ENCODE measurements around the gene DAB2IP. TPM values are rescaled to one million over a fixed set of nuclear protein-coding genes. Genes with fewer than 3 reads are reported as not detected.

The DAB2IP gene
- total RNA-seq, 2 experiments from 2014 or later: 0.06 TPM; not detected in 1

GRCh38 chr9:121658166-121658565 is 6.7 kb downstream of the DAB2IP start:
- CTCF ChIA-PET: no interaction called here
- Histone ChIP-seq H3K27me3 (ENCODE audit: control insufficient read depth in 1 of 2, insufficient read depth in 2 of 2, low read length in 2 of 2) (peaks cover 14 to 19% of the 10 kb centered on the region in 2 experiments), H3K9me3 (ENCODE audit: control insufficient read depth in 1 of 2, insufficient read depth in 1 of 2, low read length in 2 of 2) (peaks cover 0 to 4% of the 10 kb centered on the region in 2 experiments), H3K4me1 (ENCODE audit: insufficient read depth, low read length) (no peaks in the 10 kb centered on the region), H3K27ac (ENCODE audit: low read depth in 1 of 2, low read length in 2 of 2) (no peak overlapping the region), H3K36me3 (ENCODE audit: insufficient read depth, low read length) (no peaks in the 10 kb centered on the region), H3K4me3 (ENCODE audit: low read length) (no peak overlapping the region)
- no peak overlapping the region for H3K4me3 Mint-ChIP-seq
- POLR2A ChIA-PET: no interaction called here
- intact Hi-C loops (cut with DNase I, micrococcal nuclease): no loop called here
- H3K27me3 Mint-ChIP-seq: peaks cover 61% of the 10 kb centered on the region
- H3K36me3 Mint-ChIP-seq (ENCODE audit: low read depth): no peaks in the 10 kb centered on the region
- DNase-seq: no peak
- H3K27ac Mint-ChIP-seq: no peak overlapping the region
- TF ChIP-seq, protein P1, sequence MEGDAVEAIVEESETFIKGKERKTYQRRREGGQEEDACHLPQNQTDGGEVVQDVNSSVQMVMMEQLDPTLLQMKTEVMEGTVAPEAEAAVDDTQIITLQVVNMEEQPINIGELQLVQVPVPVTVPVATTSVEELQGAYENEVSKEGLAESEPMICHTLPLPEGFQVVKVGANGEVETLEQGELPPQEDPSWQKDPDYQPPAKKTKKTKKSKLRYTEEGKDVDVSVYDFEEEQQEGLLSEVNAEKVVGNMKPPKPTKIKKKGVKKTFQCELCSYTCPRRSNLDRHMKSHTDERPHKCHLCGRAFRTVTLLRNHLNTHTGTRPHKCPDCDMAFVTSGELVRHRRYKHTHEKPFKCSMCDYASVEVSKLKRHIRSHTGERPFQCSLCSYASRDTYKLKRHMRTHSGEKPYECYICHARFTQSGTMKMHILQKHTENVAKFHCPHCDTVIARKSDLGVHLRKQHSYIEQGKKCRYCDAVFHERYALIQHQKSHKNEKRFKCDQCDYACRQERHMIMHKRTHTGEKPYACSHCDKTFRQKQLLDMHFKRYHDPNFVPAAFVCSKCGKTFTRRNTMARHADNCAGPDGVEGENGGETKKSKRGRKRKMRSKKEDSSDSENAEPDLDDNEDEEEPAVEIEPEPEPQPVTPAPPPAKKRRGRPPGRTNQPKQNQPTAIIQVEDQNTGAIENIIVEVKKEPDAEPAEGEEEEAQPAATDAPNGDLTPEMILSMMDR (IDR thresholded peaks at IDR 0.05): no peak
- no peaks in the 10 kb centered on the region for H3K4me1 Mint-ChIP-seq (ENCODE audit: low read depth)
- ATAC-seq (ENCODE audit: poor library complexity): no peak
- H3K9me3 Mint-ChIP-seq: no peaks in the 10 kb centered on the region

- DNase-seq (no peak), ATAC-seq (ENCODE audit: poor library complexity) (no peak)
- Mint-ChIP-seq H3K36me3 (ENCODE audit: low read depth) (no peaks in the 10 kb centered on the region), H3K27ac (no peak overlapping the region), H3K4me1 (ENCODE audit: low read depth) (no peaks in the 10 kb centered on the region), H3K4me3 (no peak overlapping the region), H3K27me3 (peaks cover 60% of the 10 kb centered on the region), H3K9me3 (no peaks in the 10 kb centered on the region)
- Histone ChIP-seq H3K4me1 (ENCODE audit: insufficient read depth, low read length) (no peaks in the 10 kb centered on the region), H3K4me3 (ENCODE audit: low read length) (no peak overlapping the region), H3K27ac (ENCODE audit: low read depth in 1 of 2, low read length in 2 of 2) (no peak overlapping the region), H3K9me3 (ENCODE audit: control insufficient read depth in 1 of 2, insufficient read depth in 1 of 2, low read length in 2 of 2) (peaks cover 0 to 4% of the 10 kb centered on the region in 2 experiments), H3K36me3 (ENCODE audit: insufficient read depth, low read length) (no peaks in the 10 kb centered on the region), H3K27me3 (ENCODE audit: control insufficient read depth in 1 of 2, insufficient read depth in 2 of 2, low read length in 2 of 2) (peaks cover 14 to 15% of the 10 kb centered on the region in 2 experiments)
- CTCF ChIA-PET: no interaction called here
- TF ChIP-seq, protein P1 (IDR thresholded peaks at IDR 0.05): no peak
- intact Hi-C loops (cut with DNase I, micrococcal nuclease): no loop called here
- POLR2A ChIA-PET: no interaction called here
Measured at GRCh38 chr9:121658591-121658990, 7.2 kb downstream of the DAB2IP start.

- no peaks in the 10 kb centered on the region for H3K36me3 Mint-ChIP-seq (ENCODE audit: low read depth)
- no peaks in the 10 kb centered on the region for H3K9me3 Mint-ChIP-seq
- H3K27me3 Mint-ChIP-seq: peaks cover 55% of the 10 kb centered on the region
- no peaks in the 10 kb centered on the region for H3K4me1 Mint-ChIP-seq (ENCODE audit: low read depth)
- TF ChIP-seq, protein P1 (IDR thresholded peaks at IDR 0.05): no peak
- ChIA-PET POLR2A (no interaction called here), CTCF (no interaction called here)
- DNase-seq: no peak
- no peak overlapping the region for H3K27ac Mint-ChIP-seq
- ATAC-seq (ENCODE audit: poor library complexity): no peak
- no peaks in the 10 kb centered on the region for H3K36me3 ChIP-seq (ENCODE audit: insufficient read depth, low read length)
- peaks cover 0 to 5% of the 10 kb centered on the region in 2 experiments for H3K27me3 ChIP-seq (ENCODE audit: control insufficient read depth in 1 of 2, insufficient read depth in 2 of 2, low read length in 2 of 2)
- no peak overlapping the region for H3K27ac ChIP-seq (ENCODE audit: low read depth in 1 of 2, low read length in 2 of 2)
- H3K9me3 ChIP-seq (ENCODE audit: control insufficient read depth in 1 of 2, insufficient read depth in 1 of 2, low read length in 2 of 2): no peaks in the 10 kb centered on the region
- H3K4me3 ChIP-seq (ENCODE audit: low read length): no peak overlapping the region
- intact Hi-C loops (cut with DNase I, micrococcal nuclease): no loop called here
- H3K4me3 Mint-ChIP-seq: no peak overlapping the region
- no peaks in the 10 kb centered on the region for H3K4me1 ChIP-seq (ENCODE audit: insufficient read depth, low read length)
Measured at GRCh38 chr9:121660367-121660766, 8.9 kb downstream of the DAB2IP start.

Measured in CD4-positive, alpha-beta T cell (primary cell).